Sigmoid colon (tissue), 7 donors: ENCODE results near the gene PNKD. TPM values are rescaled to one million over a fixed set of nuclear protein-coding genes. Genes with fewer than 3 reads are reported as not detected.

Source experiments
- DNase-seq: peaks from one replicate; pipeline ENCODE4 v3.0.0-alpha.2; 2019
- H3K27ac ChIP-seq, 4 donors: fragments of 200-600 bp; sonication (generic); one replicate each; pipeline ENCODE4 v1.5.1; 2016 to 2019; ENCODE audit warnings: mild to moderate bottlenecking in 1 of 4
- H3K27me3 ChIP-seq, 3 donors: fragments of 200-600 bp; sonication (generic); one replicate each; pipeline ENCODE4 v1.5.1; 2019; ENCODE audit warnings: mild to moderate bottlenecking in 1 of 3
- H3K36me3 ChIP-seq, 4 donors: fragments of 200-600 bp; sonication (generic); one replicate each; pipeline ENCODE4 v1.5.1; 2016 to 2019
- H3K4me1 ChIP-seq, 4 donors: fragments of 200-600 bp; sonication (generic); one replicate each; pipeline ENCODE4 v1.5.1; 2017 to 2019
- H3K4me3 ChIP-seq, 4 donors: fragments of 200-600 bp; sonication (generic); one replicate each; pipeline ENCODE4 v1.5.1; 2017 to 2019; ENCODE audit warnings: mild to moderate bottlenecking in 2 of 4, moderate library complexity in 1 of 4
- H3K9me3 ChIP-seq, 4 donors: fragments of 200-600 bp in 3 of 4; sonication (generic) in 3 of 4; one replicate each; pipeline versions ENCODE4 v1.5.1 to v1.6.1; 2013 to 2019
- EP300 ChIP-seq, 4 donors: sonication (generic); formaldehyde crosslinking; IDR thresholded peaks; one replicate each; pipeline ENCODE4 v1.6.1; 2017; ENCODE audit warnings: antibody characterized with exemption in 4 of 4
- POLR2A ChIP-seq, 2 donors: fragments of 450-650 bp; IDR thresholded peaks; one replicate each; pipeline ENCODE4 v1.6.1; 2016; ENCODE audit warnings: antibody characterized with exemption in 2 of 2, mild to moderate bottlenecking in 2 of 2, moderate library complexity in 2 of 2
- POLR2AphosphoS5 ChIP-seq, 4 donors: sonication (generic); formaldehyde crosslinking; IDR thresholded peaks; one replicate each; pipeline ENCODE4 v1.6.1; 2017; ENCODE audit warnings: antibody characterized with exemption in 4 of 4
- WGBS, 2 donors: extraction: QIAGEN DNeasy Blood & Tissue Kit; methylation state at CpG; one replicate each; pipeline ENCODE4 v1.1.7; 2013; 5-methylcytosine and 5-hydroxymethylcytosine counted together
- intact Hi-C: fragments of 100-400 bp; cut with DNase I; formaldehyde crosslinking; loops from one replicate; pipeline ENCODE4 v1.15.1; 2023
- polyA plus RNA-seq, 3 donors: library from polyadenylated mRNA; stranded (reverse); fragments of 200-250 nt; gene quantifications; one replicate each; pipeline ENCODE4 v1.2.3, GENCODE V29; 2013
- total RNA-seq, 4 donors: library from RNA; depleted of rRNA; stranded (reverse); fragments of >200 nt; gene quantifications; one replicate each; pipeline ENCODE4 v1.1.0, GENCODE V29; 2016
- TF ChIP-seq, protein P1 (sequence below), 4 experiments: fragments of 450-650 bp in 3 of 4; fragments of 200-600 bp in 1 of 4; IDR thresholded peaks; one replicate each; pipeline ENCODE4 v1.5.1; 2016 to 2019; ENCODE audit warnings: antibody characterized with exemption in 4 of 4, mild to moderate bottlenecking in 3 of 4, moderate library complexity in 2 of 4
- donor health status: healthy with polysubstance abuse.
- donor health status: Bipolar disorder and iron deficiency.
- donor health status: healthy.

PNKD gene
- total and polyA plus RNA-seq, 7 donors, result 46.8 to 199 (median 95.1) TPM

DNA sequence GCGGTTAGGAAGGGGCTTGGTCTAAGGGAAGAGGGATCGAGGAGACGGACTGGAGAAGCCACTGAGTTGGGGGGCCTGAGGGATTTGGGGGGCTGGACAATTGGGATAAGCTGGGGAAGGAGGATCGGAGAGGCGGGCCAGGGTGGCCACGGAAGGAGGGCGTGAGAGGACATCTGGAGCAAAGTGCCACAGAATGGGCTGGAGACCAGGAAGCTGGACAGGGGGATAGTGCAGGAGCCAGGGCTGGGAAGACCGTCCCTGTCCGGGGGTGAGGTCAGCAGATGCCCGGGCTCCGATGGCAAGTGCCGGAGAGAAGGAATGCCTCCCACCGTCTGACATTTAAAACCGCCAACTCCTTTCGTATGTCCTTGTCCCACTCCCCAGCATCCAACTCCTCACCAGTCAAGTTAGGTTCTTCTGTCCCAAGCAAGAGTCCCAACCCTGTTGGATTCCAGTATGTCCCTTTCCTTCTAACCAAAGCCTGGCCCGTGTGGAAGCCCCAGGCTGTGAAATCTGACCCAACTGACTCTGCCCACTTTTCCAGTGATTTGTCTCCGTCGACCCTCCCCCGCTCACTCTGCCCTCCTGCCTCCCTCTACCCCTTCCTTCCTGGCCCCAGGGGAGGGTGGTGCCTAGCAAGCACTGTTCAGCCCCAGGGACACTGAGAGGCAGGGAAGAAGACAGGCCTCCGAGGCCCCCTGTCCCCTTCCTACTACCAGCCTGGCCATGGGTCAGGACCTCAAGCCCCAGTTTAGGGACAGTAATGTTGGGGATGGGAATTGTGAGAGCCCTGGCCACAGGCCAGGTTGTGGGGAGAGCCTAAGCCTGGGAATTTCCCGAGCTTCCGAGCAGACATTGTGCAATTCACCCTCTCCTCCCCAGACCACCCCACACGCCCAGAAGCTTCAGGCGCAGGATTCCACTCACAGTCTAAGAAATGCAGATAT is 53.5 kb downstream of the PNKD start:
- DNase-seq, result no peak
- no peaks in the 10 kb centered on the region for H3K9me3 ChIP-seq
- H3K27me3 ChIP-seq, result no peaks in the 10 kb centered on the region
- H3K4me3 ChIP-seq, result peak overlapping the region; percentile 40 to 94 (median 82)
- no peaks in the 10 kb centered on the region for H3K36me3 ChIP-seq
- H3K27ac ChIP-seq, result peak overlapping the region; percentile 71 to 76 (median 75)
- no peak for TF ChIP-seq POLR2AphosphoS5 (IDR thresholded peaks at IDR 0.05)
- TF ChIP-seq, protein P1, sequence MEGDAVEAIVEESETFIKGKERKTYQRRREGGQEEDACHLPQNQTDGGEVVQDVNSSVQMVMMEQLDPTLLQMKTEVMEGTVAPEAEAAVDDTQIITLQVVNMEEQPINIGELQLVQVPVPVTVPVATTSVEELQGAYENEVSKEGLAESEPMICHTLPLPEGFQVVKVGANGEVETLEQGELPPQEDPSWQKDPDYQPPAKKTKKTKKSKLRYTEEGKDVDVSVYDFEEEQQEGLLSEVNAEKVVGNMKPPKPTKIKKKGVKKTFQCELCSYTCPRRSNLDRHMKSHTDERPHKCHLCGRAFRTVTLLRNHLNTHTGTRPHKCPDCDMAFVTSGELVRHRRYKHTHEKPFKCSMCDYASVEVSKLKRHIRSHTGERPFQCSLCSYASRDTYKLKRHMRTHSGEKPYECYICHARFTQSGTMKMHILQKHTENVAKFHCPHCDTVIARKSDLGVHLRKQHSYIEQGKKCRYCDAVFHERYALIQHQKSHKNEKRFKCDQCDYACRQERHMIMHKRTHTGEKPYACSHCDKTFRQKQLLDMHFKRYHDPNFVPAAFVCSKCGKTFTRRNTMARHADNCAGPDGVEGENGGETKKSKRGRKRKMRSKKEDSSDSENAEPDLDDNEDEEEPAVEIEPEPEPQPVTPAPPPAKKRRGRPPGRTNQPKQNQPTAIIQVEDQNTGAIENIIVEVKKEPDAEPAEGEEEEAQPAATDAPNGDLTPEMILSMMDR (IDR thresholded peaks at IDR 0.05), result no peak
- TF ChIP-seq EP300 (IDR thresholded peaks at IDR 0.05), result no peak
- TF ChIP-seq POLR2A (IDR thresholded peaks at IDR 0.05), result no peak
- H3K4me1 ChIP-seq, result peaks cover 0 to 23% (median 16%) of the 10 kb centered on the region in 4 donors
- 8 to 12% methylated on average over 24 of the region's 24 CpGs for WGBS, 2 donors
- intact Hi-C loops, result loop anchor here (2.0 kb wide), 1 partner anchor 45 kb away; no protein-coding TSS in a partner anchor

DNA sequence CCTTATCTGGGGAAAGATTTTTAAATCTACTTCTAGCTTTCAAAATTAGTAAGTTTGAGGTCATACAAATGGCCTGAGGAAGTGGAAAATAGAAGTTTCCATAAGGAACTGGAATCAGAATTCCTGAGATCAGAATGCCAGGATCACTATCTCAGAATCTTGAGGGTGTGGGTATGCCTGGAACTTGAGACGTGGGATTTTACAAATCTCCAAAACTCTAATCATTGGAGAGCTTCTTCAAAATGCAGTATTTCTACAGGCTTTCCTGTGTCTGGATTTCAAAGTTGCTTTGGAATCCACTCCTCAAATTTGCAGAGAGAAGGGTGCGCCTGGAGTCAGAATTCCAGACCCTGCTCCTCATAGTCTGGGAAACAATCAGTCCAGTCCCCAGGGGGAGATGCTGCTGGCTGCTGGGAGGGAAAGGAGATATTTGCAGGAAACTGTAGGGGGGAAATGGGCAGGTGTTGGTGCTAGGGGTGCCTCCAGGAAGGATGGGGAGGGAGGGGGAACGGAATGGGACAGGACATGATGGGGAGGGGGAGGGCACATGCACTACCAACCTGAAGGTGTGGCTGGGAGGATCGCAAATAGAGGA is 55.3 kb downstream of the PNKD start:
- intact Hi-C loops, result no loop called here

DNA sequence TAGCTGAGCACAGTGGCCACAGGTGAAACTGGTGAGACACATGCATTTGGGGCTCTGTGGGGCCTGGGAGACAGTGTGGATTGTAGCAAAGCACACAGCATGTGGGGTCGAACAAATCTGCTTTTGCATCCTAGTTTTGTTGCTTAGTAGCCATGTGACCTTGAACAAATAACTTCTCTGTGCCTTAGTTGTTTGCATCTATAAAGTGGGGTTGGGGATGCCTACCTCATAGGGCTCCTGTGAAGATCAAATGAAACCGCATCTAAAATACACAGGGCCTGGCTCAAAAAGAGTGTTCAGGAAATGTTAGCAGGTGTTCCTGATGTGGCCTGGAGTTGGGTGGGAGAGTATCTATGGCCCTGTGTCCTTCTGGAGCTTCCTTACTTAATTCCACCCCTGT is 56.0 kb downstream of the PNKD start:
- H3K9me3 ChIP-seq, result no peaks in the 10 kb centered on the region
- H3K36me3 ChIP-seq, result no peaks in the 10 kb centered on the region
- peaks cover 0 to 23% (median 16%) of the 10 kb centered on the region in 4 donors for H3K4me1 ChIP-seq
- H3K27ac ChIP-seq, result no peak overlapping the region
- DNase-seq, result no peak
- intact Hi-C loops, result no loop called here
- no peak for TF ChIP-seq POLR2A (IDR thresholded peaks at IDR 0.05)
- TF ChIP-seq, protein P1 (IDR thresholded peaks at IDR 0.05), result no peak
- 75 to 77% methylated on average over 2 of the region's 2 CpGs for WGBS, 2 donors
- no peaks in the 10 kb centered on the region for H3K27me3 ChIP-seq
- no peak overlapping the region for H3K4me3 ChIP-seq

More for the DNA sequence above, 55.3 kb downstream of the PNKD start:
- no peak for TF ChIP-seq POLR2A (IDR thresholded peaks at IDR 0.05)
- TF ChIP-seq, protein P1 (IDR thresholded peaks at IDR 0.05), result no peak
- no peak for TF ChIP-seq POLR2AphosphoS5 (IDR thresholded peaks at IDR 0.05)
- no peak for TF ChIP-seq EP300 (IDR thresholded peaks at IDR 0.05)
- Histone ChIP-seq H3K36me3 (no peaks in the 10 kb centered on the region), H3K9me3 (no peaks in the 10 kb centered on the region), H3K4me3 (no peak overlapping the region), H3K4me1 (peaks cover 0 to 23% (median 16%) of the 10 kb centered on the region in 4 donors), H3K27ac (no peak overlapping the region), H3K27me3 (no peaks in the 10 kb centered on the region)
- no peak for DNase-seq
- 75 to 91% methylated on average over 4 of the region's 4 CpGs for WGBS, 2 donors

DNA sequence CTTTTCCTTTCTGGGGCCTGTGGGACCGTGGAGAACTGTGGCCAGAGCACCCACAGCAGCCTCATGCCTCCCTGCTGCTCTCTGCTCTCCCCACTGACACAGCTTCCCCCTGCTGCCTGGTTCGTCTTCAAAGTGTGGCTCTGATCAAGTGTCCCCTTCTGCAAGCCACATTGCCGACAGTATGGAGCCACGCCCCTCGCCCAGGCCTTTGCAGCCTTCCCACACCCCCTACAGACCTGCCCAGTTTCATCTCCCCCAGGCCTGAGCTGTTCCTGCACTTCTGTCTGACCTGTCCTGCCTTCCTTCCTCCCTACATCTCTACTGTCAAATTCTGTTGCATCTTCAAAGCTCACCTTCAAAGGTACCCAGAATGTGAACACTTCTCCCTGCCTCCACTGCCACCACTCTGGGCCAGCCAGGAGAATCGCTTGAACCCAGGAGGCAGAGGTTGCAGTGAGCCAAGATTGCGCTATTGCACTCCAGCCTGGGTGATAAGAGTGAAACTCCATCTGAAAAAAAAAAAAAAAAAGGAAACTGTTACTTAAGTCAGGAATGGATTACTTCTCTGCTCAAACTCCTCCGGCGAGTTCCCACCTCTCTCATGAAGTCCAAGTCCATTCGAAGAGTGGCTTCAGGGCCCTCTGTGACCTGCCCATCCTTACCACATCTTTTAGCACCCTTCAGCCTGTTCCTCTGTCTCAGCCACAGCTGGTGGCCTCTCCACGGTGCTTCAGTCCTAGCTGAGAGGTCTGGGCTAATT is 57.3 kb downstream of the PNKD start:
- 70 to 74% methylated on average over 11 of the region's 11 CpGs for WGBS, 2 donors
- Histone ChIP-seq H3K27ac (no peak overlapping the region), H3K9me3 (no peaks in the 10 kb centered on the region), H3K36me3 (no peaks in the 10 kb centered on the region), H3K27me3 (no peaks in the 10 kb centered on the region), H3K4me1 (peaks cover 0 to 16% (median 11%) of the 10 kb centered on the region in 4 donors), H3K4me3 (no peak overlapping the region)
- DNase-seq, result no peak
- TF ChIP-seq EP300 (IDR thresholded peaks at IDR 0.05) (no peak), POLR2AphosphoS5 (IDR thresholded peaks at IDR 0.05) (no peak), POLR2A (IDR thresholded peaks at IDR 0.05) (no peak)
- TF ChIP-seq, protein P1 (IDR thresholded peaks at IDR 0.05), result no peak
- intact Hi-C loops, result no loop called here
